ENCODE results near the gene MRPL49. TPM values are rescaled to one million over a fixed set of nuclear protein-coding genes. Genes with fewer than 3 reads are reported as not detected.
A peak's percentile ranks its signal among the peaks of the same experiment; 100 is the strongest.

The MRPL49 gene
- polyA plus RNA-seq, 1 experiment: 54.2 TPM

- POLR2A ChIA-PET: no interaction called here
- H3K27ac ChIP-seq (ENCODE audit: low read depth, low read length): peak overlapping the region; percentile 98
- peak overlapping the region; percentile 94 for H3K4me3 ChIP-seq (ENCODE audit: low read depth, low read length)
- H3K27me3 ChIP-seq (ENCODE audit: control insufficient read depth, insufficient read depth, low read length): no peaks in the 10 kb centered on the region
- no peak for TF ChIP-seq CTCF (IDR thresholded peaks at IDR 0.05; ENCODE audit: low read depth, low read length)
- CTCF ChIA-PET: interaction anchor here (1.1 to 1.3 kb wide), 2 partner anchors 69 to 70 kb away, joined by 3 to 6 read pairs; partner anchors contain the start of gene ARL2
- DNase-seq (ENCODE audit: low read depth, low spot score): no peak
- H3K9me3 ChIP-seq (ENCODE audit: control insufficient read depth, insufficient read depth, low read length): no peaks in the 10 kb centered on the region; the same call in 1 of the 2 replicates
These were observed 38.8 kb upstream of the MRPL49 start for GRCh38 chr11:65083134-65083833.

GRCh38 chr11:65083834-65084597, 38.1 kb upstream of the MRPL49 start, which contains the start of the genes CDCA5 and ZFPL1:
Gene CDCA5, minus strand, starts transcription at chr11:65084040. Its CDS starts 62 bp downstream, at chr11:65083978.
Gene ZFPL1, plus strand, starts transcription at chr11:65084222. Its CDS starts 477 bp downstream, at chr11:65084699.
- peak within 1 kb of the TSS; percentile 94 for H3K4me3 ChIP-seq (ENCODE audit: low read depth, low read length)
- ChIA-PET CTCF (interaction anchor here (1.3 kb wide), 1 partner anchor 70 kb away, joined by 6 read pairs; the partner anchor contains the start of gene ARL2), POLR2A (no interaction called here)
- TF ChIP-seq CTCF (IDR thresholded peaks at IDR 0.05; ENCODE audit: low read depth, low read length): no peak
- DNase-seq (ENCODE audit: low read depth, low spot score): peak; percentile 87
- H3K27me3 ChIP-seq (ENCODE audit: control insufficient read depth, insufficient read depth, low read length): no peaks in the 10 kb centered on the region
- no peaks in the 10 kb centered on the region; the same call in 1 of the 2 replicates for H3K9me3 ChIP-seq (ENCODE audit: control insufficient read depth, insufficient read depth, low read length)
- peak within 1 kb of the TSS; percentile 98 for H3K27ac ChIP-seq (ENCODE audit: low read depth, low read length)

GRCh38 chr11:65084598-65085375, 37.3 kb upstream of the MRPL49 start:
- POLR2A ChIA-PET: no interaction called here
- TF ChIP-seq CTCF (IDR thresholded peaks at IDR 0.05; ENCODE audit: low read depth, low read length): no peak
- no peak for DNase-seq (ENCODE audit: low read depth, low spot score)
- peak overlapping the region; percentile 98 for H3K27ac ChIP-seq (ENCODE audit: low read depth, low read length)
- CTCF ChIA-PET: interaction anchor here (1.1 kb wide), 1 partner anchor 29 kb away, joined by 5 read pairs; no protein-coding TSS in a partner anchor
- H3K27me3 ChIP-seq (ENCODE audit: control insufficient read depth, insufficient read depth, low read length): no peaks in the 10 kb centered on the region
- H3K4me3 ChIP-seq (ENCODE audit: low read depth, low read length): peak overlapping the region; percentile 94
- no peaks in the 10 kb centered on the region; the same call in 1 of the 2 replicates for H3K9me3 ChIP-seq (ENCODE audit: control insufficient read depth, insufficient read depth, low read length)

GRCh38 chr11:65085446-65085845, 36.7 kb upstream of the MRPL49 start:
- CTCF ChIA-PET: interaction anchor here (1.1 kb wide), 1 partner anchor 28 kb away, joined by 5 read pairs; no protein-coding TSS in a partner anchor
- POLR2A ChIA-PET: no interaction called here

More at GRCh38 chr11:65085446-65085845, 36.7 kb upstream of the MRPL49 start:
- no peaks in the 10 kb centered on the region for H3K27me3 ChIP-seq (ENCODE audit: control insufficient read depth, insufficient read depth, low read length)
- H3K27ac ChIP-seq (ENCODE audit: low read depth, low read length): no peak overlapping the region
- no peak for TF ChIP-seq CTCF (IDR thresholded peaks at IDR 0.05; ENCODE audit: low read depth, low read length)
- no peak for DNase-seq (ENCODE audit: low read depth, low spot score)
- no peak overlapping the region; the same call in 1 of the 2 replicates for H3K4me3 ChIP-seq (ENCODE audit: low read depth, low read length)
- H3K9me3 ChIP-seq (ENCODE audit: control insufficient read depth, insufficient read depth, low read length): no peaks in the 10 kb centered on the region; the same call in 1 of the 2 replicates

Measured in AG04450 (cell line).